ENCODE results near the gene ARSB.

GRCh38 chr5:78953092-78953800, 31.9 kb downstream of the ARSB start:
- TF ChIP-seq CTCF (IDR thresholded peaks at IDR 0.05) (no peak), EZH2 (IDR thresholded peaks at IDR 0.05; ENCODE audit: borderline replicate concordance, insufficient read depth, low read depth, low read length, poor library complexity, severe bottlenecking) (no peak)
